ENCODE data around the gene HDGF. TPM values are rescaled to one million over a fixed set of nuclear protein-coding genes. Genes with fewer than 3 reads are reported as not detected.
A peak's percentile ranks its signal among the peaks of the same experiment; 100 is the strongest.

The HDGF gene
- total and polyA plus RNA-seq, 4 donors = 41.7 to 148 (median 119) TPM

- Histone ChIP-seq H3K4me1 (ENCODE audit: control insufficient read depth in 4 of 4, insufficient read depth in 4 of 4, low read length in 3 of 4) (peaks cover 6 to 37% (median 35%) of the 10 kb centered on the region in 4 donors), H3K27me3 (ENCODE audit: control insufficient read depth in 4 of 4, insufficient read depth in 4 of 4, low read length in 3 of 4) (no peaks in the 10 kb centered on the region), H3K9me3 (ENCODE audit: control insufficient read depth in 4 of 4, low read length in 3 of 4) (no peaks in the 10 kb centered on the region), H3K9ac (ENCODE audit: low read depth in 1 of 2, low read length in 2 of 2) (peak within 1 kb of the TSS; percentile 87 to 93), H3K27ac (ENCODE audit: low read depth in 1 of 2, low read length in 2 of 2) (peak within 1 kb of the TSS; percentile 89 to 91), H3K4me3 (ENCODE audit: low read depth in 1 of 3, low read length in 3 of 3) (peak within 1 kb of the TSS; percentile 84 to 99 (median 99)), H3K36me3 (ENCODE audit: control insufficient read depth in 4 of 4, insufficient read depth in 3 of 4, low read depth in 1 of 4, low read length in 3 of 4) (peaks cover 5 to 23% (median 13%) of the 10 kb centered on the region in 4 donors)
- peak; percentile 89 for DNase-seq (ENCODE audit: low spot score)
- TF ChIP-seq SP1 (IDR thresholded peaks at IDR 0.05) = peak; percentile 52
- TF ChIP-seq, protein P1, sequence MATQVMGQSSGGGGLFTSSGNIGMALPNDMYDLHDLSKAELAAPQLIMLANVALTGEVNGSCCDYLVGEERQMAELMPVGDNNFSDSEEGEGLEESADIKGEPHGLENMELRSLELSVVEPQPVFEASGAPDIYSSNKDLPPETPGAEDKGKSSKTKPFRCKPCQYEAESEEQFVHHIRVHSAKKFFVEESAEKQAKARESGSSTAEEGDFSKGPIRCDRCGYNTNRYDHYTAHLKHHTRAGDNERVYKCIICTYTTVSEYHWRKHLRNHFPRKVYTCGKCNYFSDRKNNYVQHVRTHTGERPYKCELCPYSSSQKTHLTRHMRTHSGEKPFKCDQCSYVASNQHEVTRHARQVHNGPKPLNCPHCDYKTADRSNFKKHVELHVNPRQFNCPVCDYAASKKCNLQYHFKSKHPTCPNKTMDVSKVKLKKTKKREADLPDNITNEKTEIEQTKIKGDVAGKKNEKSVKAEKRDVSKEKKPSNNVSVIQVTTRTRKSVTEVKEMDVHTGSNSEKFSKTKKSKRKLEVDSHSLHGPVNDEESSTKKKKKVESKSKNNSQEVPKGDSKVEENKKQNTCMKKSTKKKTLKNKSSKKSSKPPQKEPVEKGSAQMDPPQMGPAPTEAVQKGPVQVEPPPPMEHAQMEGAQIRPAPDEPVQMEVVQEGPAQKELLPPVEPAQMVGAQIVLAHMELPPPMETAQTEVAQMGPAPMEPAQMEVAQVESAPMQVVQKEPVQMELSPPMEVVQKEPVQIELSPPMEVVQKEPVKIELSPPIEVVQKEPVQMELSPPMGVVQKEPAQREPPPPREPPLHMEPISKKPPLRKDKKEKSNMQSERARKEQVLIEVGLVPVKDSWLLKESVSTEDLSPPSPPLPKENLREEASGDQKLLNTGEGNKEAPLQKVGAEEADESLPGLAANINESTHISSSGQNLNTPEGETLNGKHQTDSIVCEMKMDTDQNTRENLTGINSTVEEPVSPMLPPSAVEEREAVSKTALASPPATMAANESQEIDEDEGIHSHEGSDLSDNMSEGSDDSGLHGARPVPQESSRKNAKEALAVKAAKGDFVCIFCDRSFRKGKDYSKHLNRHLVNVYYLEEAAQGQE (IDR thresholded peaks at IDR 0.05) = no peak
- no peak for TF ChIP-seq HNF4G (IDR thresholded peaks at IDR 0.05)
- peak in 1 of 2 donors; percentile 13 for TF ChIP-seq RAD21 (IDR thresholded peaks at IDR 0.05)
- no peak for TF ChIP-seq ZBTB33 (IDR thresholded peaks at IDR 0.05)
- peak in 1 of 2 donors; percentile 62 for TF ChIP-seq EGR1 (IDR thresholded peaks at IDR 0.05; ENCODE audit: low read depth in 2 of 2)
- no peak for TF ChIP-seq CTCF (IDR thresholded peaks at IDR 0.05; ENCODE audit: low read depth, low read length, missing input control)
- no peak for TF ChIP-seq FOXA1 (IDR thresholded peaks at IDR 0.05)
- TF ChIP-seq GABPA (IDR thresholded peaks at IDR 0.05 in 1 of 2, conservative IDR thresholded peaks at IDR 0.05 in 1 of 2) = peak; percentile 73 to 89
- no peak for TF ChIP-seq ATF3 (IDR thresholded peaks at IDR 0.05)
- peak in 1 of 2 donors; percentile 29 for TF ChIP-seq HNF4A (conservative IDR thresholded peaks at IDR 0.05)
- peak in 1 of 2 donors; percentile 16 for TF ChIP-seq RXRA (IDR thresholded peaks at IDR 0.05)
- TF ChIP-seq, protein P2, sequence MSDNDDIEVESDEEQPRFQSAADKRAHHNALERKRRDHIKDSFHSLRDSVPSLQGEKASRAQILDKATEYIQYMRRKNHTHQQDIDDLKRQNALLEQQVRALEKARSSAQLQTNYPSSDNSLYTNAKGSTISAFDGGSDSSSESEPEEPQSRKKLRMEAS (IDR thresholded peaks at IDR 0.05) = peak; percentile 59
- TF ChIP-seq NR2F2 (IDR thresholded peaks at IDR 0.05) = peak; percentile 30
- 2% methylated on average over 57 of the region's 57 CpGs for WGBS
These were observed 22.6 kb downstream of the HDGF start, which contains the start of gene ISG20L2 for GRCh38 chr1:156728599-156729462. TSS of gene ISG20L2 (minus strand) at chr1:156728766. CDS start at chr1:156727652, 1,114 bp downstream.
